ENCODE data around the gene PALS2.

DNA sequence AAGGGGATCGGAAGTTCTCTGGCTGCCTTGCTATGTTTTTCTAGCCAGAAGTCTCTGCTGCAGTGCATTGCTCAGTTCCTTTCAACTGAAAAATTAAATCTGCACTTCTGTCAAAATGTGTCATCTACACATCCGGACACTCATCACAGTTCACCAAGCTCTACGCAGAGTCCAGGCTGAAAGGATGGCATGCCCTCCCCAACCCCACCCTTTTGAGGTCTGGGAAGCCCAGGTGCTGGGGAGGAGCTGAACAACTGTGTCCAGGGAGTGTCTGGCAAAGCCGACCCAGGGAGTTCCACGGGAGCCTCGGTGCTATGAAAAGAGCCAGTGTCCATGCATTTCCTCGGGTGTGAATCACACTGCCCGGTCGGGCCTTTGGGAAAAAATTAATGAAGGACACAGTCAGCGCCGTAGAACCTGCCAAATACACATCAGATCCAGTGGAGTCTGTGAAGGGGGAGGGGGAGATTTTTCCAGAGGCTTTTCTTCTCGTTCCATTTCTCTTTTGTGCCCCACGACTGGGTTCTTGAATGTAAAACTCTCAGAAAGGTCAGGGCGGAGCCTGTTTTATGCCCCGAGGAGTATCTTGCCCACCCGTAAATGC is 757 bp upstream of the PALS2 start:
- TF ChIP-seq, protein P1, sequence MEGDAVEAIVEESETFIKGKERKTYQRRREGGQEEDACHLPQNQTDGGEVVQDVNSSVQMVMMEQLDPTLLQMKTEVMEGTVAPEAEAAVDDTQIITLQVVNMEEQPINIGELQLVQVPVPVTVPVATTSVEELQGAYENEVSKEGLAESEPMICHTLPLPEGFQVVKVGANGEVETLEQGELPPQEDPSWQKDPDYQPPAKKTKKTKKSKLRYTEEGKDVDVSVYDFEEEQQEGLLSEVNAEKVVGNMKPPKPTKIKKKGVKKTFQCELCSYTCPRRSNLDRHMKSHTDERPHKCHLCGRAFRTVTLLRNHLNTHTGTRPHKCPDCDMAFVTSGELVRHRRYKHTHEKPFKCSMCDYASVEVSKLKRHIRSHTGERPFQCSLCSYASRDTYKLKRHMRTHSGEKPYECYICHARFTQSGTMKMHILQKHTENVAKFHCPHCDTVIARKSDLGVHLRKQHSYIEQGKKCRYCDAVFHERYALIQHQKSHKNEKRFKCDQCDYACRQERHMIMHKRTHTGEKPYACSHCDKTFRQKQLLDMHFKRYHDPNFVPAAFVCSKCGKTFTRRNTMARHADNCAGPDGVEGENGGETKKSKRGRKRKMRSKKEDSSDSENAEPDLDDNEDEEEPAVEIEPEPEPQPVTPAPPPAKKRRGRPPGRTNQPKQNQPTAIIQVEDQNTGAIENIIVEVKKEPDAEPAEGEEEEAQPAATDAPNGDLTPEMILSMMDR (IDR thresholded peaks at IDR 0.05; ENCODE audit: extremely low read depth in 1 of 2, insufficient read depth in 1 of 2, low read depth in 1 of 2, low read length in 2 of 2): no peak
- TF ChIP-seq POLR2A (IDR thresholded peaks at IDR 0.05; ENCODE audit: low read depth, low read length): no peak
- TF ChIP-seq, protein P2, sequence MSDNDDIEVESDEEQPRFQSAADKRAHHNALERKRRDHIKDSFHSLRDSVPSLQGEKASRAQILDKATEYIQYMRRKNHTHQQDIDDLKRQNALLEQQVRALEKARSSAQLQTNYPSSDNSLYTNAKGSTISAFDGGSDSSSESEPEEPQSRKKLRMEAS (IDR thresholded peaks at IDR 0.05; ENCODE audit: insufficient read depth, insufficient read length): no peak
